Smooth muscle cell (in vitro differentiated cells): ENCODE results near the gene ADGRE2. TPM values are rescaled to one million over a fixed set of nuclear protein-coding genes. Genes with fewer than 3 reads are reported as not detected.
A peak's percentile ranks its signal among the peaks of the same experiment; 100 is the strongest.

Experiments
- DNase-seq: peaks from one replicate; lab custom pipeline; 2025; ENCODE audit not compliant: unreplicated experiment; lab: John Stamatoyannopoulos, UW
- H2AFZ ChIP-seq: fragments of 200-600 bp; sonication (generic); 2 replicates; pipeline ENCODE4 v1.6.0; 2016; ENCODE audit warnings: antibody characterized with exemption, low read depth, mild to moderate bottlenecking
- H3F3A ChIP-seq: fragments of 200-600 bp; sonication (generic); 2 replicates; pipeline ENCODE4 v1.6.0; 2017; ENCODE audit warnings: antibody characterized with exemption, low read depth
- H3K27ac ChIP-seq: fragments of 200-600 bp; sonication (generic); 2 replicates; pipeline ENCODE4 v1.5.1; 2016; ENCODE audit warnings: low read depth, mild to moderate bottlenecking
- H3K27me3 ChIP-seq: fragments of 200-600 bp; sonication (generic); 2 replicates; pipeline ENCODE4 v1.6.1; 2016; ENCODE audit warnings: low read depth, mild to moderate bottlenecking
- H3K36me3 ChIP-seq: fragments of 200-600 bp; sonication (generic); 2 replicates; pipeline ENCODE4 v1.5.1; 2016; ENCODE audit warnings: low read depth
- H3K4me1 ChIP-seq: fragments of 200-600 bp; sonication (generic); 2 replicates; pipeline ENCODE4 v1.5.1; 2016; ENCODE audit warnings: low read depth
- H3K4me2 ChIP-seq: fragments of 200-600 bp; sonication (generic); 2 replicates; pipeline ENCODE4 v1.6.0; 2016; ENCODE audit warnings: mild to moderate bottlenecking
- H3K4me3 ChIP-seq: fragments of 200-600 bp; sonication (generic); 2 replicates; pipeline ENCODE4 v1.5.1; 2016; ENCODE audit warnings: mild to moderate bottlenecking
- H3K79me2 ChIP-seq: fragments of 200-600 bp; sonication (generic); 2 replicates; pipeline ENCODE4 v1.6.0; 2016; ENCODE audit warnings: low read depth, mild to moderate bottlenecking
- H3K9ac ChIP-seq: fragments of 200-600 bp; sonication (generic); 2 replicates; pipeline ENCODE4 v1.6.0; 2016; ENCODE audit warnings: low read depth
- H3K9me3 ChIP-seq: fragments of 200-600 bp; sonication (generic); replicated peaks from 2 replicates; pipeline ENCODE4 v1.5.1; 2016; ENCODE audit warnings: low read depth
- H4K20me1 ChIP-seq: fragments of 200-600 bp; sonication (generic); 2 replicates; pipeline ENCODE4 v1.6.0; 2016; ENCODE audit warnings: low read depth
- WGBS: methylation state at CpG from one replicate; pipeline ENCODE4 v1.1.7; 2016; ENCODE audit warnings: low lambda C conversion rate; 5-methylcytosine and 5-hydroxymethylcytosine counted together
- polyA plus RNA-seq: library from polyadenylated mRNA; unstranded; fragments of >200 nt; fragmentation: Nextera tagmentation; extraction: Ambion mirVana; gene quantifications from 2 replicates; pipeline ENCODE4 v1.2.1, GENCODE V29; 2016
- total RNA-seq: library from RNA; depleted of rRNA; stranded (reverse); fragments of >200 nt; gene quantifications from 2 replicates; pipeline ENCODE4 v1.2.3, GENCODE V29; 2014
- TF ChIP-seq, protein P1 (sequence below): fragments of 200-600 bp; sonication (generic); IDR thresholded peaks from 2 replicates; pipeline ENCODE4 v1.5.1; 2017; ENCODE audit warnings: borderline replicate concordance, mild to moderate bottlenecking, antibody characterized with exemption; ENCODE audit not compliant: insufficient read depth, poor library complexity, severe bottlenecking

The ADGRE2 gene
- total and polyA plus RNA-seq, 2 experiments from 2014 or later: 2.0 to 3.6 TPM

DNA sequence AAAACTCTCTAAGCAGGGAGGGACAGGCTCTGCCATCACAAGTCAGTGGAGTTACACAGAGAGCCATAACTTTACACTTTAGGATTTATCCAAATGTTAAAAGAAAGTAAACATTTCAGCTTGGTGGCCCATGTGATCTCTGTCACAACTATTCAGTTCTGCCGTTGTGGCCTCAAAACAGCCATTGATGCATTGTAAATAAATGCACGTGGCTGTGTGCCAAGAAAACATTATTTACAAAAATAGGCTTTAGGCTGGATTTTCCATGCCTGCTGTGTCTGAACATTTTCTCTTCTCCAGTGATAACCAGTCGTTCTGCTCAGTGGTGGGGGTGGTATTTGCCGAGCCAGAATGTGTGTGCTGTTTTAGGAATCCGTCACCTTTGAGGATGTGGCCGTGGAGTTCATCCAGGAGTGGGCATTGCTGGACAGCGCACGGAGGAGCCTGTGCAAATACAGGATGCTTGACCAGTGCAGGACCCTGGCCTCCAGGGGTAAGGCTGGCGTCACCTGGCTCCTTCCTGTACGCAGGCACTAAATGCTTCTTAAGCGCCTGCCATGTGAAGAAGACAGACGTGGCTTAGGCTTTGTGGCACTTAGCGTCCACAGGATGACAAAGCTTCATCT lies 83.6 kb downstream of the ADGRE2 start:
- 92% methylated on average over 13 of the region's 13 CpGs for WGBS
- no peak overlapping the region for H3K4me2 ChIP-seq
- peaks cover 3% of the 10 kb centered on the region for H3K36me3 ChIP-seq
- H4K20me1 ChIP-seq: no peaks in the 10 kb centered on the region
- H3F3A ChIP-seq: no peaks in the 10 kb centered on the region
- H3K27ac ChIP-seq: no peak overlapping the region
- H2AFZ ChIP-seq: no peak overlapping the region
- H3K4me3 ChIP-seq: no peak overlapping the region
- H3K27me3 ChIP-seq: no peaks in the 10 kb centered on the region
- H3K4me1 ChIP-seq: peaks cover 8% of the 10 kb centered on the region
- peaks cover 10% of the 10 kb centered on the region for H3K79me2 ChIP-seq
- no peak for DNase-seq
- no peak overlapping the region for H3K9ac ChIP-seq
- TF ChIP-seq, protein P1, sequence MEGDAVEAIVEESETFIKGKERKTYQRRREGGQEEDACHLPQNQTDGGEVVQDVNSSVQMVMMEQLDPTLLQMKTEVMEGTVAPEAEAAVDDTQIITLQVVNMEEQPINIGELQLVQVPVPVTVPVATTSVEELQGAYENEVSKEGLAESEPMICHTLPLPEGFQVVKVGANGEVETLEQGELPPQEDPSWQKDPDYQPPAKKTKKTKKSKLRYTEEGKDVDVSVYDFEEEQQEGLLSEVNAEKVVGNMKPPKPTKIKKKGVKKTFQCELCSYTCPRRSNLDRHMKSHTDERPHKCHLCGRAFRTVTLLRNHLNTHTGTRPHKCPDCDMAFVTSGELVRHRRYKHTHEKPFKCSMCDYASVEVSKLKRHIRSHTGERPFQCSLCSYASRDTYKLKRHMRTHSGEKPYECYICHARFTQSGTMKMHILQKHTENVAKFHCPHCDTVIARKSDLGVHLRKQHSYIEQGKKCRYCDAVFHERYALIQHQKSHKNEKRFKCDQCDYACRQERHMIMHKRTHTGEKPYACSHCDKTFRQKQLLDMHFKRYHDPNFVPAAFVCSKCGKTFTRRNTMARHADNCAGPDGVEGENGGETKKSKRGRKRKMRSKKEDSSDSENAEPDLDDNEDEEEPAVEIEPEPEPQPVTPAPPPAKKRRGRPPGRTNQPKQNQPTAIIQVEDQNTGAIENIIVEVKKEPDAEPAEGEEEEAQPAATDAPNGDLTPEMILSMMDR: no peak
- no peaks in the 10 kb centered on the region for H3K9me3 ChIP-seq

DNA sequence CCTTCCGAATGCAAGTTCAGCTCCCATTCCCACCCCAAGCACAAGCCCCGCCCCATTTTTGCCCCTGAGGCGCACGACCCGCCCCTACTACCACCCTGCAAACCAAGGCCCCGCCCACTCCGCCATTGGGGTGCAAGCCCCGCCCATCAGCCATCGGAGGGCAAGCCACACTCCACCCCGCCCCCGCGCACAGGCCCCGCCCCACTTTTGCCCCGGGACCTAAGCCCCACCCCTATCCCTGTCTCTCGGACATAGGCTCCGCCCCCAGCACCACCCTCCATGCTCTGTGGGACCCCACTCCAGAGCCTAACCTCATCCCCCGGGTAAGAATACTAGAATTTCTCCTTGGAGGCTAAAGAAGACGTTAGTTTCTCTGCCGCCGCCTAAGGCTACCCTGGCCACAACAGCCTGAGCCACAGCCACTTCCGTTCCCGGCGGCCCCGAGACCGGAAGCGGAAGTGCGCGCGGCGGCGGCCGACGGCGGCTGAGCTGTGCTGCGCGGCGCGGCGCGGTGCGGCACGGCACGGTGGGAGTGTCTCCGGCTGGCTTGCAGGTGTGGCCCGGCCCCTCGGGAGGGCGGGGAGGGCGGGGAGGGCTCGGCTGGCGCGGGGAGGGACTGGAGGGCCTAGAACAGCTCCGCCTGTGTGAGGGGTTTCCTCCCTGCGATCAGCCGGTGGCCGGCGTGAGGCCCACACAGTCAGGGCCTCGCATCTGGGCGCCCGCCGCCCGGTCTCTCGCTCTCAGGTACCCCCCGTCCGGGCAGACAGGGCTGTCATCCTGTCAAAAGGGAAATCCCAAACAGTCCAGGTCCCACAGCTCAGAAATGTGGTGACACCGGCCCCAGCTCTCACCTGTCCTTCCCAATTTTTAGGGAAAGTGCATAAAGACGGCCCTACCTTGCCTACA lies 88.5 kb downstream of the ADGRE2 start, which contains the start of gene ZNF333:
TSS of gene ZNF333 (plus strand) at position 451 of the 906 bp plus-strand sequence. CDS start 3,444 bp downstream, outside the sequence.
- peak; percentile 86 for DNase-seq
- no peaks in the 10 kb centered on the region for H3K9me3 ChIP-seq
- no peaks in the 10 kb centered on the region for H4K20me1 ChIP-seq
- H3K4me1 ChIP-seq: peaks cover 12% of the 10 kb centered on the region
- no peaks in the 10 kb centered on the region for H3K27me3 ChIP-seq
- WGBS: 1% methylated on average over 52 of the region's 66 CpGs
- H3K9ac ChIP-seq: peak within 1 kb of the TSS; percentile 88
- H3K36me3 ChIP-seq: no peaks in the 10 kb centered on the region
- H3K4me3 ChIP-seq: peak within 1 kb of the TSS; percentile 76
- H3K27ac ChIP-seq: peak within 1 kb of the TSS; percentile 75
- TF ChIP-seq, protein P1: no peak
- peak within 1 kb of the TSS; percentile 95 for H2AFZ ChIP-seq
- H3K4me2 ChIP-seq: peak within 1 kb of the TSS; percentile 92
- peaks cover 10% of the 10 kb centered on the region for H3K79me2 ChIP-seq
- H3F3A ChIP-seq: no peaks in the 10 kb centered on the region

DNA sequence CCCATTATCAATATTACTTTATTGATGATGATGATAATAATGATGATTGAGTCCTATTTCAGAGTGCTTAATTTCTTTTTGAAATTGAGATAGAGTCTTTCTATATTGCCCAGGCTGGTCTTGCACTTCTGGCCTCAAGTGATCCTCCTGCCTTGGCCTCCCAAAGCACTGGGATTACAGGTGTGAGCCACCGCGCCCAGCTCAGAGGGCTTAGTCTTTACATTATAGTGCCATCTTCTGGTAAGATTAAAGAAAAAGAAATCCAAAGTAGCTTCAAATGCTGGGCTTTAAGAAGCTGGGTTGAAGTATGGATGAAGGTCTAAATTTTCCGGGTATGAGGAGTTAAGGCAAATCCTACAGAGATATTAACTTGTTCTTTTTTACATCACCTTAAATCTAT lies 91.9 kb downstream of the ADGRE2 start:
- no peaks in the 10 kb centered on the region for H3K27me3 ChIP-seq
- TF ChIP-seq, protein P1: peak; percentile 20

More for the DNA sequence above, 91.9 kb downstream of the ADGRE2 start:
- H3K27ac ChIP-seq: no peak overlapping the region
- peaks cover 10% of the 10 kb centered on the region for H3K79me2 ChIP-seq
- no peaks in the 10 kb centered on the region for H4K20me1 ChIP-seq
- H3K9me3 ChIP-seq: no peaks in the 10 kb centered on the region
- no peak for DNase-seq
- no peak overlapping the region for H2AFZ ChIP-seq
- peaks cover 12% of the 10 kb centered on the region for H3K4me1 ChIP-seq
- WGBS: 41% methylated on average over 3 of the region's 3 CpGs
- H3K36me3 ChIP-seq: no peaks in the 10 kb centered on the region
- H3K4me2 ChIP-seq: no peak overlapping the region
- H3K9ac ChIP-seq: no peak overlapping the region
- no peak overlapping the region for H3K4me3 ChIP-seq
- no peaks in the 10 kb centered on the region for H3F3A ChIP-seq
